HG02610 (cell line): ENCODE measurements around the gene ZNF318.

Experiments used
- ATAC-seq: cut with Tn5 transposase; IDR thresholded peaks from one replicate; pipeline ENCODE4 v1.9.1; 2021; ENCODE audit warnings: mild to moderate bottlenecking, moderate library complexity; ENCODE audit not compliant: unreplicated experiment

The ZNF318 gene

GRCh38 chr6:43286456-43286979, 82.9 kb downstream of the ZNF318 start:
- no peak for ATAC-seq
